Jurkat, Clone E6-1 (cell line): ENCODE results near the gene KNOP1.
A peak's percentile ranks its signal among the peaks of the same experiment; 100 is the strongest.
"Not testable (repeated sequence)": the region's sequence is repeated elsewhere in the genome, so short reads cannot be mapped to it uniquely, and the experiment has no call there.

Experiments used
- DNase-seq: peaks from one replicate; pipeline ENCODE4 v3.0.0-alpha.2; 2011; ENCODE audit warnings: low read depth, low spot score
- H3K4me3 ChIP-seq: 2 replicates; pipeline ENCODE4 v1.5.1; 2011; ENCODE audit warnings: mild to moderate bottlenecking, low read length, control low read depth, moderate library complexity

The KNOP1 gene

DNA sequence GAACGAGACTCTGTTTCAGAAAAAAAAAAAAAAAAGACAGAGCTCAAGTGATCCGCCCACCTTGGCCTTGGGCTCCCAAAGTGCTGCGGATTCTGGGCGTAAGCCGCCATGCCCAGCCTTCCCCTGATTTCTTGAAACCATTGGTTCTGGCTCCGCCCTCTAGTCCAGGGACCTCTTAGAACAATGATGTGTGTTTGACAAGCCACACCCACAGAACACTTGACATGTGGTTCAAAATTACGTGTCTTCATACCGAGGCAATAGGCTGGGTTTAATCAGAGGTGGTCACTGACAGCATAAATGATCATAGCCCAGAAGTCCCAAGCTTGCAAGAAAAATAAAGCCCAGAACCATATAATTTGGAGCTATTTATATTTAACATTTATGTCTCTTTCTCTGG lies 23.0 kb downstream of the KNOP1 start:
- H3K4me3 ChIP-seq = no peak overlapping the region
- DNase-seq = no peak

DNA sequence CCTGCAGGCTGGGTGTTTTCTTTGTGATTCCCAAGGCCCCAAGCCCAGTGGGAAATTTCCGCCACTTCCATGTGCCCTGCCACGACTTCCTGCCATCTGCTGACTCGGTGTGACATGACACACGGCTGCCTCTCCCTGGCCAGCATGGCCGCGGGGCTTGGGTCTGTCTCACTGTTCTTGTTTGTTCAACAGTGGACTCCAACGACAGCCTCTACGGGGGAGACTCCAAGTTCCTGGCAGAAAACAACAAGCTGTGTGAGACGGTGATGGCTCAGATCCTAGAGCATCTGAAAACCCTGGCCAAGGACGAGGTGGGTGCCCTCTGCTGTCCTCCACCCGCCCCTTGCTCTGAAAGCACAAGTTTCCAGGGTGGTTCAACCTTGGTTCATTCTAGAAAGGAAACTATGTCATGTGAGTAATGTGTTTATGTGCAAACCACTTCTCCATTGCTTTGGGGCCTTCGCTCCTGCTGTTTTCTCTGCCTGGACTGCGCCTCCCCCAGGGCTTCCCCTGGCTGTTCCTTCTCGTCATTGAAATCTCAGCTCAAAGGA lies 26.8 kb downstream of the KNOP1 start:
- no peak for DNase-seq
- H3K4me3 ChIP-seq = no peak overlapping the region

DNA sequence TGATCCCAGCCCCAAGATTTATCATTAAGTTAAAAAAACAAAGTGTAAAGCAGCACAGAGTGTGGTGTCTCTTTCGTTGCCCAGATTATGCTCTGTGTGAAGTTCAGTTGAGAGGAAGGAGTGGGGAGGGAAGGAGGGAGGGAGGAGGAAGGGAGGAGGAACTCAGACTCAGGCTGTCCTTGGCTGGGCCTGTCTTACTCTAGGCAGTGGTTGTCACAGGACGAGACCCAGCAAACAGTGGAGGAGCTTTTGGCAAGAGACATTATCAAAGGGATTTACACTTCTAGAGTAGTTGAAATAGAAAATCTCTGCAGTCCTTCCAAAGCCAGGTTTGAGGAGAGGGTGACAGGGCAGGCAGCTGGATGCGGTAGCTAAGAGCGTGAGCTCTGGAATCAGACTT lies 27.8 kb downstream of the KNOP1 start:
- DNase-seq = no peak
- no peak overlapping the region for H3K4me3 ChIP-seq

- no peak overlapping the region for H3K4me3 ChIP-seq
- DNase-seq = no peak
Observed at GRCh38 chr16:19689342-19689741, 28.7 kb downstream of the KNOP1 start.

- peak; percentile 32 for DNase-seq
- no peak overlapping the region for H3K4me3 ChIP-seq
Observed at GRCh38 chr16:19688396-19689024, 29.5 kb downstream of the KNOP1 start.

GRCh38 chr16:19687279-19687678 lies 30.7 kb downstream of the KNOP1 start:
- H3K4me3 ChIP-seq = no peak overlapping the region
- DNase-seq = no peak

DNA sequence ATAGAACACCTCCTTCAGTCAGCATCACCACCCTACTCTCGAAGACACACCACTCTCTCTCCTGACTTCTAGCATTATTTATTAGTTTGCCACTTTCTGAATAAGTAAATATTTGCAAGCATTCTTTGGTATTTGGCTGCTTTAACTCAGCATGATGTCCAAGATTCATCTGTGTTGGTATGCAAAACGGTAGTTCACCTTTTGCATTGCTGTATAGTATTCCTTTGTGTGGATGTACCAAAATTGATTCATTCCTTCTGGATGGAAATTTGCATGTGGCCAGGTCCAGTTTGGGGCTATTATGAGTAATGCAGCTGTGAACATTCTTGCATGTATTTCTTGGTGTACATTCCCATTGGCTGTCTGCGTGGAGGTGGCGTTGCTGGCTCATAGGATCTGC lies 32.9 kb downstream of the KNOP1 start:
- no peak for DNase-seq
- H3K4me3 ChIP-seq = no peak overlapping the region

GRCh38 chr16:19683453-19684236 lies 34.4 kb downstream of the KNOP1 start:
- no peak for DNase-seq
- H3K4me3 ChIP-seq = no peak overlapping the region

DNA sequence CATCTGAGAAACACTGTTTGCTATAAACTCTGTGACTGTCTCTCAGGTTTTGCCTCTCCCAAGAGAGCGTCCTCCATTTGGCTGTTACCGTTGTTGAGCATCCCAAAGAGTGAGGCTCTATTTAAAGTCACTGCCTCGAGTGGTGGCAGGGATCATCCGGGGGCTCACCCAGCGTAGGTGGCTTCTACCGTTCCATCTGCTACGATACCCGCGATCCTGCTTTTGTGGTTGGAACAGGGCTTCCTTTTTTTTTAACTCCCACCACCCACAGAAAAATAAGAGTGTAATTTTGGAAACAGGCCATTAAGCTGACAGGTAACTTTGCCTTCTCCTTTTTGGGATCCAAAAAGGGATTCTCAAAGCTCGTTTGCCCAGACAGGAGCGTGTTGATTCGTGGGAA lies 36.4 kb downstream of the KNOP1 start:
- no peak for DNase-seq

DNA sequence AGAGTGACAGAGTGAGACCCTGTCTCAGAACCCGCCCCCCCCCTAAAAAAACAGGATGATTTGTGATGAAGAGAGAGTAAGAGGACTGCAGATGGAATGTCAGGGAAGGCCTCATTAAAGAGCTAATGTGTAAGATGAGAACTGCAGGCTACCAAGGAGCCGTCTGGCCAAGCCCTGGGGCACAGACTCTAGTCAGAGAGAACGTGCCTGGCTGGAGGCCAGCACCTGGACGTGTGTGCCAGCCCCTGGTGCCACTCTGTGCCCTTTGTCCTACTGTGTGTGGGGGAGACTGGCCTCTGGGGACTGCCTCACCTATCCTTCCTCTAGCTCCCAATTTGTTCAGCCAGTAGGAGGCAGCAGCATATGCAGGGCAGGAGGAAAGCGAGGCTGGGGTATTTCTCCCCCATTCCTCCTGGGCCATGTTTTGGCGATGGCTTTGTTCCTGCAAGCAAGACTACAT lies 37.1 kb downstream of the KNOP1 start:
- no peak overlapping the region for H3K4me3 ChIP-seq
- no peak for DNase-seq

More for the DNA sequence above, 36.4 kb downstream of the KNOP1 start:
- no peak overlapping the region for H3K4me3 ChIP-seq

DNA sequence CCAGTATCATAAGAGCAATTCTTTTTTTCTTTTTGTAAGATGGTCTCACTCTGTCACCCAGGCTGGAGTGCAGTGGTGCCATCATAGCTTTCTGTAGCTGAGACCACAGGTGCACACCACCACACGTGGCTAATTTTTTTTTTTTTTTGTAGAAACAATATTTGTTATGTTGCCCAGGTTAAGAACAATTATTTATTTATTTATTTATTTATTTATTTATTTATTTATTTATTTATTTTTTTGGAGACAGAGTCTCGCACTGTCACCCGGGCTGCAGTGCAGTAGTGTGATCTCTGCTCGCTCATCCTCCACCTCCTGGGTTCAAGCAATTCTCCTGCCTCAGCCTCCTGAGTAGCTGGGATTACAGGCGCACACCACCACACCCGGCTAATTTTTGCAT lies 38.7 kb downstream of the KNOP1 start:
- DNase-seq, H3K4me3 ChIP-seq: not testable (repeated sequence)

GRCh38 chr16:19678804-19679203 lies 39.2 kb downstream of the KNOP1 start:
- no peak for DNase-seq

GRCh38 chr16:19677402-19677801 lies 40.6 kb downstream of the KNOP1 start:
- H3K4me3 ChIP-seq = no peak overlapping the region
- no peak for DNase-seq

More at GRCh38 chr16:19678804-19679203, 39.2 kb downstream of the KNOP1 start:
- H3K4me3 ChIP-seq = no peak overlapping the region

GRCh38 chr16:19674485-19674884 lies 43.5 kb downstream of the KNOP1 start:
- no peak overlapping the region for H3K4me3 ChIP-seq
- no peak for DNase-seq

DNA sequence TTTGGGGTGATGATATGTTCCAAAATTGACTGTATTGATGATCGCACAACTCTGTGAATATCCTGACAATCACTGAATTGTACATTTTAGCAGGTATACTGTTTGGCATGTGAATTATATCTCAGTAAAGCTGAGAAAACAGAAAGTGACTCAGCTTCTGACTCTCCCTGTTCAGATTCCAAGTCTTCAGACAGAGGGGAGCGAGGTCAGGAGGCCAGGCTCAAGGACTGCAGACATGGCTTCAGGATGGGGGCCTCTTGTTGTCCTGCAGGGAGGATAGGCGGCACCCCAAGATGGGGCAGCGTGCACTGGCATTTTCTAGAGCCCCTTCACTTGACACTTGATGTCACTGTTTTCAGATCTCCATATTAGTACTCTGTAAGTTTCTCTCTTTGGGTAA lies 45.6 kb downstream of the KNOP1 start:
- DNase-seq = no peak
- H3K4me3 ChIP-seq = no peak overlapping the region

DNA sequence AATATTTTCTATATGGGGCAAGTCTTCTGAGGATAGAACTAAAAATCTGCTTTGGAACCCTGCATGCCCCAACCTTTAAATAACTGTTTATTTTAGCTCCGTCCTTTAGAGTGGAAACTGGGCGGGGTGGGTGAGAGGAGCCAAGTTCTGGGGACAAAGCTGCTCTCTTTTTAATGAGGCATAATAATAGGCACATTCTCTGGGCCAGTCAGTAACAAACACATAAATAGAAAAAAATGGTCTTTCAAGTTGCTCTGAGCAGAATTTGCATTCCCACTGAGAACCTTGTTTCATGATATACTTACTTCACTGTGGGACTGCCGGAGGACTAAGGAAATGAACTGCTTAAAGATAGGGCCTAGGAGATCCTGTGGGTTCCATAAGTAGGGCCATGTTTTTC lies 51.5 kb downstream of the KNOP1 start:
- no peak for DNase-seq
- no peak overlapping the region for H3K4me3 ChIP-seq

DNA sequence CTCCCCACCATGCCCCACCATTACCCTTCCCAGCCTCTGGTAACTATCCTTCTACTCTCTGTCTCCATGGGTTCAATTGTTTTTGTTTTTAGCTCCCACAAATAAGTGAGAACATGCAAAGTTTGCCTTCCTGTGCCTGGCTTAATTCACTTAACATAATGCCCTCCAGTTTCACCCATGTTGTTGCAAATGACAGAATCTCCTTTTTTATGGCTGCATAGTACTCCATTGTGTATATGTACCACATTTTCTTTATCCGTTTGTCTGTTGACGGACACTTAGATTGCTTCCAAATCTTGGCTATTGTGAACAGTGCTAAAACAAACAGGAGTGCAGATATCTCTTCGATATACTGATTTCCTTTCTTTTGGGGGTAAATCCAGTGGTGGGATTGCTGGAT lies 52.7 kb downstream of the KNOP1 start:
- H3K4me3 ChIP-seq, DNase-seq: not testable (repeated sequence)

- no peak overlapping the region for H3K4me3 ChIP-seq
- DNase-seq = no peak
Observed at GRCh38 chr16:19664166-19664565, 53.9 kb downstream of the KNOP1 start.

DNA sequence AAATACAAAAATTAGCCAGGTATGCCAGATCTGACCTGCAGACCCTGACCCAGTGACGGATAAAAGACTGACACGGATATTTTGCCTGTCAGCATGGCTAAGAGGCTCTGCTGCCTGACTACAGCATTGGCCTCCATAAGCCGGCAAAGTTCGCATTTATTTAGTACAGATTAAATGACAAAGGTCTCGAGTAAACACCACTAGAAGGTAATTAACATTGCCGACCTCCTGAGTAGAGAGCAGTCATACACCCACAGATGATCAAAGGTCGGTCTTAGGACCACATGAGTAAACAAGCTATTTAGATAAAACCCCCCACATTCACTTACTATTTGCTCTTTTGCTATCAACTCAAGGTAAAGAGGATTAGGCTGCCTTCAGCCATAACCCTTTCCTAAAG lies 55.7 kb downstream of the KNOP1 start:
- H3K4me3 ChIP-seq = no peak overlapping the region

DNA sequence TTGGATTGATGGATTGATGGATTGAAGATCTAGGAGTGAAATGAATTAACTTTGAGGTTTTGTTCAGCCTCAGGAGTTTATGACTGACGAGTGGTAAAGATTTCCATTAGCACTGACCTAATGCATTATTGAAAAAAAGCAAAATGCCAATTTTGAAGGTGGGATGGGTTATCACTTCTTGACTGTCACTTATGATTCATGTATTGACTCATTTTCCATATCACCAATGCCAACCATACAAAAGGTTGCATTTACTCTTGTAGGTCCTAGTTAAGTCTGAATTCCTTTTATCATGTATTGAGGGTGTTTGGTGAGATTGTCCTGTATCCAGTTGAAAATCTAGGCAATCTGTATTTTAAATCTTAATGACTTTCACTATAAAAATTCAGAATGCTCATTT lies 57.6 kb downstream of the KNOP1 start:
- no peak overlapping the region for H3K4me3 ChIP-seq

More for the DNA sequence above, 55.7 kb downstream of the KNOP1 start:
- no peak for DNase-seq

More for the DNA sequence above, 57.6 kb downstream of the KNOP1 start:
- no peak for DNase-seq
